WTC11 (cell line): ENCODE measurements around the gene CPNE9. TPM values are rescaled to one million over a fixed set of nuclear protein-coding genes. Genes with fewer than 3 reads are reported as not detected.

Experiments
- ATAC-seq: fragments of 200-7000 bp; cut with Tn5 transposase; 2 replicates; pipeline ENCODE4 v1.10.0; 2021; ENCODE audit warnings: mild to moderate bottlenecking, moderate library complexity
- CTCF ChIA-PET: fragments of 300-600 bp; sonication (Branson Sonifier 250); formaldehyde crosslinking; loops from one replicate; lab custom pipeline; 2021; ENCODE audit warnings: antibody characterized with exemption; lab: Charles Lee
- POLR2A ChIA-PET: fragments of 350-600 bp; sonication (Branson Sonifier 250); formaldehyde crosslinking; loops from one replicate; lab custom pipeline; 2021; ENCODE audit warnings: antibody characterized with exemption; lab: Charles Lee
- DNase-seq: peaks from one replicate; pipeline ENCODE4 v3.0.0; 2021; ENCODE audit warnings: low spot score
- H3K27ac Mint-ChIP-seq: 2 replicates; pipeline ENCODE4 v1.8.0; 2021; ENCODE audit warnings: mixed read lengths
- H3K27me3 Mint-ChIP-seq: 2 replicates; pipeline ENCODE4 v1.8.0; 2021; ENCODE audit warnings: low read depth, mild to moderate bottlenecking, moderate library complexity, mixed read lengths
- H3K36me3 Mint-ChIP-seq: 2 replicates; pipeline ENCODE4 v1.8.0; 2021; ENCODE audit warnings: mixed read lengths
- H3K4me1 Mint-ChIP-seq: 2 replicates; pipeline ENCODE4 v1.8.0; 2022; ENCODE audit warnings: mixed read lengths
- H3K4me3 Mint-ChIP-seq: 2 replicates; pipeline ENCODE4 v1.8.0; 2021; ENCODE audit warnings: mild to moderate bottlenecking, moderate library complexity, mixed read lengths
- H3K9me3 Mint-ChIP-seq: 2 replicates; pipeline ENCODE4 v1.8.0; 2021; ENCODE audit warnings: mixed read lengths
- GRHL2 ChIP-seq: fragments of 250-450 bp; sonication (Bioruptor Pico); IDR thresholded peaks from 2 replicates; pipeline ENCODE4 v1.8.0; 2022; ENCODE audit warnings: mild to moderate bottlenecking, moderate library complexity; ENCODE audit not compliant: insufficient replicate concordance, severe bottlenecking
- KAT7 ChIP-seq: sonication (generic); formaldehyde crosslinking; IDR thresholded peaks from 2 replicates; pipeline ENCODE4 v1.8.1; 2023; ENCODE audit warnings: missing genetic modification reagents, mild to moderate bottlenecking, borderline replicate concordance
- NR1H2 ChIP-seq: sonication (generic); formaldehyde crosslinking; IDR thresholded peaks from 2 replicates; pipeline ENCODE4 v1.9.0; 2021; ENCODE audit warnings: mild to moderate bottlenecking, moderate library complexity, missing genetic modification reagents
- NR3C1 ChIP-seq: sonication (generic); formaldehyde crosslinking; conservative IDR thresholded peaks from 2 replicates; pipeline ENCODE4 v1.8.1; 2023; ENCODE audit warnings: low read depth, mild to moderate bottlenecking, missing genetic modification reagents
- ZNF138 ChIP-seq: sonication (generic); formaldehyde crosslinking; conservative IDR thresholded peaks from 2 replicates; pipeline ENCODE4 v1.8.1; 2022; ENCODE audit warnings: mild to moderate bottlenecking, moderate library complexity, missing genetic modification reagents
- ZNF423 ChIP-seq: fragments of 250-450 bp; sonication (Bioruptor Pico); IDR thresholded peaks from 2 replicates; pipeline ENCODE4 v2.1.2; 2022; ENCODE audit warnings: mild to moderate bottlenecking, moderate library complexity
- total RNA-seq: library from RNA; stranded (reverse); gene quantifications from 3 replicates; pipeline ENCODE4 v1.2.3, GENCODE V29; 2021
- TF ChIP-seq, protein P1 (sequence below): fragments of 250-450 bp; sonication (Bioruptor Pico); IDR thresholded peaks from 2 replicates; pipeline ENCODE4 v1.9.0; 2021; ENCODE audit warnings: mild to moderate bottlenecking, borderline replicate concordance
- TF ChIP-seq, protein P2 (sequence below): fragments of 250-450 bp; sonication (Bioruptor Pico); IDR thresholded peaks from 2 replicates; pipeline ENCODE4 v1.9.0; 2021; ENCODE audit warnings: moderate library complexity, mild to moderate bottlenecking, inconsistent platforms, borderline replicate concordance
- TF ChIP-seq, protein P3 (sequence below): fragments of 200-600 bp; IDR thresholded peaks from 2 replicates; pipeline ENCODE4 v1.8.0; 2022; ENCODE audit warnings: antibody characterized with exemption
- TF ChIP-seq, protein P4 (sequence below): sonication (generic); formaldehyde crosslinking; IDR thresholded peaks from 2 replicates; pipeline ENCODE4 v1.8.1; 2023; ENCODE audit warnings: mild to moderate bottlenecking, missing genetic modification reagents, moderate library complexity
- TF ChIP-seq, protein P5 (sequence below): sonication (generic); formaldehyde crosslinking; IDR thresholded peaks from 2 replicates; pipeline ENCODE4 v1.8.0; 2023; ENCODE audit warnings: missing genetic modification reagents, mild to moderate bottlenecking, borderline replicate concordance
- TF ChIP-seq, protein P6 (sequence below): sonication (generic); formaldehyde crosslinking; IDR thresholded peaks from 2 replicates; pipeline ENCODE4 v1.8.0; 2023; ENCODE audit warnings: mild to moderate bottlenecking, missing genetic modification reagents

The CPNE9 gene
- total RNA-seq, 1 experiment from 2014 or later, result 3.2 TPM

DNA sequence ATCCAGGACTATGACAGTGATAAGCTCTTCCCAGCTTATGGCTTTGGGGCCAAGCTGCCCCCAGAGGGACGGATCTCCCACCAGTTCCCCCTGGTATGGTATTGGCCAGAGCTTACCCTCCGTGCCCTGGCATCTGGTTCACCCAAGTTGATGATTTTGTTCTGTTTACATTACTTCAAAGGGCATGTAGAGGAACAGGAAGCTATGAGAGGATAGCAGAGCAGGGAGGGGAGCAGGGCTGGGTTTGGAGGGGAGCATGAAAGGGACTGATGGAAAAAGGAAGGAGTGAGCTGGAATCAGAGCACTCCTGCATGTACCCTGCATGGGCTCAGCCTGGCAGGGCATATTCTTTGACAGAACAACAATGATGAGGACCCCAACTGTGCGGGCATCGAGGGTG, 14.5 kb downstream of the CPNE9 start:
- CTCF ChIA-PET, result interaction anchor here (1.5 to 5.1 kb wide), 2 partner anchors 9 to 214 kb away, joined by 5 to 60 read pairs; no protein-coding TSS in a partner anchor
- no peak overlapping the region for H3K4me3 Mint-ChIP-seq
- ATAC-seq (no peak), DNase-seq (no peak)
- POLR2A ChIA-PET, result interaction anchor here (0.8 kb wide), 1 partner anchor 9 kb away, joined by 3 read pairs; no protein-coding TSS in a partner anchor
- peaks cover 5% of the 10 kb centered on the region; the same call in 1 of the 2 replicates for H3K4me1 Mint-ChIP-seq
- TF ChIP-seq GRHL2 (CRISPR knock-in tag) (no peak), NR3C1 (CRISPR knock-in tag) (no peak), KAT7 (no peak), NR1H2 (CRISPR knock-in tag) (no peak), ZNF138 (CRISPR knock-in tag) (no peak), ZNF423 (CRISPR knock-in tag) (no peak)
- TF ChIP-seq, protein P1, sequence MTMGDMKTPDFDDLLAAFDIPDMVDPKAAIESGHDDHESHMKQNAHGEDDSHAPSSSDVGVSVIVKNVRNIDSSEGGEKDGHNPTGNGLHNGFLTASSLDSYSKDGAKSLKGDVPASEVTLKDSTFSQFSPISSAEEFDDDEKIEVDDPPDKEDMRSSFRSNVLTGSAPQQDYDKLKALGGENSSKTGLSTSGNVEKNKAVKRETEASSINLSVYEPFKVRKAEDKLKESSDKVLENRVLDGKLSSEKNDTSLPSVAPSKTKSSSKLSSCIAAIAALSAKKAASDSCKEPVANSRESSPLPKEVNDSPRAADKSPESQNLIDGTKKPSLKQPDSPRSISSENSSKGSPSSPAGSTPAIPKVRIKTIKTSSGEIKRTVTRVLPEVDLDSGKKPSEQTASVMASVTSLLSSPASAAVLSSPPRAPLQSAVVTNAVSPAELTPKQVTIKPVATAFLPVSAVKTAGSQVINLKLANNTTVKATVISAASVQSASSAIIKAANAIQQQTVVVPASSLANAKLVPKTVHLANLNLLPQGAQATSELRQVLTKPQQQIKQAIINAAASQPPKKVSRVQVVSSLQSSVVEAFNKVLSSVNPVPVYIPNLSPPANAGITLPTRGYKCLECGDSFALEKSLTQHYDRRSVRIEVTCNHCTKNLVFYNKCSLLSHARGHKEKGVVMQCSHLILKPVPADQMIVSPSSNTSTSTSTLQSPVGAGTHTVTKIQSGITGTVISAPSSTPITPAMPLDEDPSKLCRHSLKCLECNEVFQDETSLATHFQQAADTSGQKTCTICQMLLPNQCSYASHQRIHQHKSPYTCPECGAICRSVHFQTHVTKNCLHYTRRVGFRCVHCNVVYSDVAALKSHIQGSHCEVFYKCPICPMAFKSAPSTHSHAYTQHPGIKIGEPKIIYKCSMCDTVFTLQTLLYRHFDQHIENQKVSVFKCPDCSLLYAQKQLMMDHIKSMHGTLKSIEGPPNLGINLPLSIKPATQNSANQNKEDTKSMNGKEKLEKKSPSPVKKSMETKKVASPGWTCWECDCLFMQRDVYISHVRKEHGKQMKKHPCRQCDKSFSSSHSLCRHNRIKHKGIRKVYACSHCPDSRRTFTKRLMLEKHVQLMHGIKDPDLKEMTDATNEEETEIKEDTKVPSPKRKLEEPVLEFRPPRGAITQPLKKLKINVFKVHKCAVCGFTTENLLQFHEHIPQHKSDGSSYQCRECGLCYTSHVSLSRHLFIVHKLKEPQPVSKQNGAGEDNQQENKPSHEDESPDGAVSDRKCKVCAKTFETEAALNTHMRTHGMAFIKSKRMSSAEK, result no peak
- TF ChIP-seq, protein P2, sequence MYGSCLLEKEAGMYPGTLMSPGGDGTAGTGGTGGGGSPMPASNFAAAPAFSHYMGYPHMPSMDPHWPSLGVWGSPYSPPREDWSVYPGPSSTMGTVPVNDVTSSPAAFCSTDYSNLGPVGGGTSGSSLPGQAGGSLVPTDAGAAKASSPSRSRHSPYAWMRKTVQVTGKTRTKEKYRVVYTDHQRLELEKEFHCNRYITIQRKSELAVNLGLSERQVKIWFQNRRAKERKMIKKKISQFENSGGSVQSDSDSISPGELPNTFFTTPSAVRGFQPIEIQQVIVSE (CRISPR knock-in tag), result no peak
- TF ChIP-seq, protein P3, sequence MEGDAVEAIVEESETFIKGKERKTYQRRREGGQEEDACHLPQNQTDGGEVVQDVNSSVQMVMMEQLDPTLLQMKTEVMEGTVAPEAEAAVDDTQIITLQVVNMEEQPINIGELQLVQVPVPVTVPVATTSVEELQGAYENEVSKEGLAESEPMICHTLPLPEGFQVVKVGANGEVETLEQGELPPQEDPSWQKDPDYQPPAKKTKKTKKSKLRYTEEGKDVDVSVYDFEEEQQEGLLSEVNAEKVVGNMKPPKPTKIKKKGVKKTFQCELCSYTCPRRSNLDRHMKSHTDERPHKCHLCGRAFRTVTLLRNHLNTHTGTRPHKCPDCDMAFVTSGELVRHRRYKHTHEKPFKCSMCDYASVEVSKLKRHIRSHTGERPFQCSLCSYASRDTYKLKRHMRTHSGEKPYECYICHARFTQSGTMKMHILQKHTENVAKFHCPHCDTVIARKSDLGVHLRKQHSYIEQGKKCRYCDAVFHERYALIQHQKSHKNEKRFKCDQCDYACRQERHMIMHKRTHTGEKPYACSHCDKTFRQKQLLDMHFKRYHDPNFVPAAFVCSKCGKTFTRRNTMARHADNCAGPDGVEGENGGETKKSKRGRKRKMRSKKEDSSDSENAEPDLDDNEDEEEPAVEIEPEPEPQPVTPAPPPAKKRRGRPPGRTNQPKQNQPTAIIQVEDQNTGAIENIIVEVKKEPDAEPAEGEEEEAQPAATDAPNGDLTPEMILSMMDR, result no peak
- TF ChIP-seq, protein P4, sequence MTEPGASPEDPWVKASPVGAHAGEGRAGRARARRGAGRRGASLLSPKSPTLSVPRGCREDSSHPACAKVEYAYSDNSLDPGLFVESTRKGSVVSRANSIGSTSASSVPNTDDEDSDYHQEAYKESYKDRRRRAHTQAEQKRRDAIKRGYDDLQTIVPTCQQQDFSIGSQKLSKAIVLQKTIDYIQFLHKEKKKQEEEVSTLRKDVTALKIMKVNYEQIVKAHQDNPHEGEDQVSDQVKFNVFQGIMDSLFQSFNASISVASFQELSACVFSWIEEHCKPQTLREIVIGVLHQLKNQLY (CRISPR knock-in tag), result no peak
- TF ChIP-seq, protein P5, sequence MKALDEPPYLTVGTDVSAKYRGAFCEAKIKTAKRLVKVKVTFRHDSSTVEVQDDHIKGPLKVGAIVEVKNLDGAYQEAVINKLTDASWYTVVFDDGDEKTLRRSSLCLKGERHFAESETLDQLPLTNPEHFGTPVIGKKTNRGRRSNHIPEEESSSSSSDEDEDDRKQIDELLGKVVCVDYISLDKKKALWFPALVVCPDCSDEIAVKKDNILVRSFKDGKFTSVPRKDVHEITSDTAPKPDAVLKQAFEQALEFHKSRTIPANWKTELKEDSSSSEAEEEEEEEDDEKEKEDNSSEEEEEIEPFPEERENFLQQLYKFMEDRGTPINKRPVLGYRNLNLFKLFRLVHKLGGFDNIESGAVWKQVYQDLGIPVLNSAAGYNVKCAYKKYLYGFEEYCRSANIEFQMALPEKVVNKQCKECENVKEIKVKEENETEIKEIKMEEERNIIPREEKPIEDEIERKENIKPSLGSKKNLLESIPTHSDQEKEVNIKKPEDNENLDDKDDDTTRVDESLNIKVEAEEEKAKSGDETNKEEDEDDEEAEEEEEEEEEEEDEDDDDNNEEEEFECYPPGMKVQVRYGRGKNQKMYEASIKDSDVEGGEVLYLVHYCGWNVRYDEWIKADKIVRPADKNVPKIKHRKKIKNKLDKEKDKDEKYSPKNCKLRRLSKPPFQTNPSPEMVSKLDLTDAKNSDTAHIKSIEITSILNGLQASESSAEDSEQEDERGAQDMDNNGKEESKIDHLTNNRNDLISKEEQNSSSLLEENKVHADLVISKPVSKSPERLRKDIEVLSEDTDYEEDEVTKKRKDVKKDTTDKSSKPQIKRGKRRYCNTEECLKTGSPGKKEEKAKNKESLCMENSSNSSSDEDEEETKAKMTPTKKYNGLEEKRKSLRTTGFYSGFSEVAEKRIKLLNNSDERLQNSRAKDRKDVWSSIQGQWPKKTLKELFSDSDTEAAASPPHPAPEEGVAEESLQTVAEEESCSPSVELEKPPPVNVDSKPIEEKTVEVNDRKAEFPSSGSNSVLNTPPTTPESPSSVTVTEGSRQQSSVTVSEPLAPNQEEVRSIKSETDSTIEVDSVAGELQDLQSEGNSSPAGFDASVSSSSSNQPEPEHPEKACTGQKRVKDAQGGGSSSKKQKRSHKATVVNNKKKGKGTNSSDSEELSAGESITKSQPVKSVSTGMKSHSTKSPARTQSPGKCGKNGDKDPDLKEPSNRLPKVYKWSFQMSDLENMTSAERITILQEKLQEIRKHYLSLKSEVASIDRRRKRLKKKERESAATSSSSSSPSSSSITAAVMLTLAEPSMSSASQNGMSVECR (CRISPR knock-in tag), result no peak
- TF ChIP-seq, protein P6, sequence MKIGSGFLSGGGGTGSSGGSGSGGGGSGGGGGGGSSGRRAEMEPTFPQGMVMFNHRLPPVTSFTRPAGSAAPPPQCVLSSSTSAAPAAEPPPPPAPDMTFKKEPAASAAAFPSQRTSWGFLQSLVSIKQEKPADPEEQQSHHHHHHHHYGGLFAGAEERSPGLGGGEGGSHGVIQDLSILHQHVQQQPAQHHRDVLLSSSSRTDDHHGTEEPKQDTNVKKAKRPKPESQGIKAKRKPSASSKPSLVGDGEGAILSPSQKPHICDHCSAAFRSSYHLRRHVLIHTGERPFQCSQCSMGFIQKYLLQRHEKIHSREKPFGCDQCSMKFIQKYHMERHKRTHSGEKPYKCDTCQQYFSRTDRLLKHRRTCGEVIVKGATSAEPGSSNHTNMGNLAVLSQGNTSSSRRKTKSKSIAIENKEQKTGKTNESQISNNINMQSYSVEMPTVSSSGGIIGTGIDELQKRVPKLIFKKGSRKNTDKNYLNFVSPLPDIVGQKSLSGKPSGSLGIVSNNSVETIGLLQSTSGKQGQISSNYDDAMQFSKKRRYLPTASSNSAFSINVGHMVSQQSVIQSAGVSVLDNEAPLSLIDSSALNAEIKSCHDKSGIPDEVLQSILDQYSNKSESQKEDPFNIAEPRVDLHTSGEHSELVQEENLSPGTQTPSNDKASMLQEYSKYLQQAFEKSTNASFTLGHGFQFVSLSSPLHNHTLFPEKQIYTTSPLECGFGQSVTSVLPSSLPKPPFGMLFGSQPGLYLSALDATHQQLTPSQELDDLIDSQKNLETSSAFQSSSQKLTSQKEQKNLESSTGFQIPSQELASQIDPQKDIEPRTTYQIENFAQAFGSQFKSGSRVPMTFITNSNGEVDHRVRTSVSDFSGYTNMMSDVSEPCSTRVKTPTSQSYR, result no peak
- no peak overlapping the region for H3K27ac Mint-ChIP-seq
- H3K36me3 Mint-ChIP-seq, result no peaks in the 10 kb centered on the region
- H3K27me3 Mint-ChIP-seq, result peaks cover 14% of the 10 kb centered on the region
- no peaks in the 10 kb centered on the region for H3K9me3 Mint-ChIP-seq
